GM10266 (cell line): Measurements from ENCODE around the gene EPB41.
"Not testable (repeated sequence)": the region's sequence is repeated elsewhere in the genome, so short reads cannot be mapped to it uniquely, and the experiment has no call there.

Experiments
- DNase-seq: peaks from one replicate; pipeline ENCODE4 v3.0.0; 2012; ENCODE audit errors: extremely low spot score
- CTCF ChIP-seq: IDR thresholded peaks from 2 replicates; pipeline ENCODE4 v1.5.1; 2012; ENCODE audit warnings: mild to moderate bottlenecking, low read depth; ENCODE audit not compliant: control insufficient read depth, insufficient read depth; ENCODE audit errors: missing control alignments

The EPB41 gene

DNA sequence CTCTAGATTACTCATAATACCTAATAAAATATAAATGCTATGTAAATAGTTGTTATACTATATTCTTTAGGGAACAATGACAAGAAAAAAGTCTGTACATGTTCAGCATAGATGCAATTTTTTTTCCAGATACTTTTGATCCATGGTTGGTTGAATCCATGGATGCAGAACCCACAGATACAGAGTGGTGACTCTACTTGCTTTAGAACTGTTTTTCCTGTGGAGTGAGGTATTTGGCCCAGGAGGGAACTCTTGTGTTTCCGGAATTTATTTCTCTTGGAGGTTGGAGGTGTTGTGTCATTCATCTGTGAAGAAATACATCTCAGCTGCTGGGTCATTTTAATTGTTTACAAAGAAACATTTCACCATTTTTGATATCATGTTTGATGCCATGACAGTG lies 180.6 kb downstream of the EPB41 start:
- no peak for DNase-seq

DNA sequence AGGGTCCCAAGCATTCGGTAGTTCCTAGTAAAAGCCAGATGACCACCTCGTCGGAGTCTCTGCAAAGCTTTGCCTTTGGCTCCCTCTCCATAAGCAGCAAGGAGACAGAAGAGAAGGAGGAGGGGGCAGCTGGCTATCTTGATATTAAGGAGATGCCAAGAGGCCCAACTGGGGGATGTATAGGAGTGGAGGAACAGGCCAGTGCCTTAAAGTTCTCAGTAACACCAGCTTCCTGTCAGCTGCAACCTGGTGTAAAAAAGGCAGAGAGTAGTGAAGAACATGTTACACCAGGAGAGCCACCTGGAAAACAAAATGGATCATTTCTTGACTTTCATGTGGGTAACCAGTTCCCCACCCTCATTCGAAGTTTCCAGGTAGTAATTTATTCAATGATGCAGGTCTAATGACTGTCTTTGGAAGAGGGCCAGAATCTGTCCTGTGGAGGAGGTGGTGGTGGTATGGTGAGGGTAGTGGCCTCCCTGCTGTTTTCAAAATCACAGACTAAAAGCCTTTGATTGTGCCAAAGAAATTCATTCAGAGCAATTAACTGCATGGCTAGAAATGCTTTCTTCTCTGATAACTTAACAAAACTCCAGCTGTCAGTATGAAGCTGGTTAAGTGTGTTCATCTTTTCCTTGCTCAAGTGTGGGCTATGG lies 182.0 kb downstream of the EPB41 start:
- no peak for DNase-seq
- no peak for TF ChIP-seq CTCF

More for the DNA sequence above, 180.6 kb downstream of the EPB41 start:
- no peak for TF ChIP-seq CTCF

- DNase-seq: no peak
- no peak for TF ChIP-seq CTCF
Measured at GRCh38 chr1:29099286-29099685, 184.9 kb downstream of the EPB41 start.

- TF ChIP-seq CTCF: no peak
- no peak for DNase-seq
Measured at GRCh38 chr1:29100487-29100886, 186.1 kb downstream of the EPB41 start.

DNA sequence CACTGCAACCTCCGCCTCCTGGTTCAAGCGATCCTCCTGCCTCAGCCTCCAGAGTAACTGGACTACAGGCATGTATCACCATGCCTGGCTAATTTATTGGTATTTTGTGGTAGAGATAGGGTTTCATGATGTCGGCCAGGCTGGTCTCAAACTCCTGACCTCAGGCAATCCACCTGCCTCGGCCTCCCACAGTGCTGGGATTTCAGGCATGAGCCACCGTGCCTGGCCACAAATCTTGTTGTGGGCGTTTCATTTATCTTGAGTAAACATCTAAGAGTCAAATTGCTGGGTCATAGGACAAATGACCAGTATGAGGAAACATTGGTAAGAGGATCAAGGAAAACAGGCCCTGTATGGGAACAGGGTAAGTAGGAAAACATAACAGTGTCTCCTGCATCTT lies 191.5 kb downstream of the EPB41 start:
- no peak for DNase-seq
- no peak for TF ChIP-seq CTCF

- DNase-seq: not testable (repeated sequence)
Measured at GRCh38 chr1:29108041-29108440, 193.7 kb downstream of the EPB41 start.

DNA sequence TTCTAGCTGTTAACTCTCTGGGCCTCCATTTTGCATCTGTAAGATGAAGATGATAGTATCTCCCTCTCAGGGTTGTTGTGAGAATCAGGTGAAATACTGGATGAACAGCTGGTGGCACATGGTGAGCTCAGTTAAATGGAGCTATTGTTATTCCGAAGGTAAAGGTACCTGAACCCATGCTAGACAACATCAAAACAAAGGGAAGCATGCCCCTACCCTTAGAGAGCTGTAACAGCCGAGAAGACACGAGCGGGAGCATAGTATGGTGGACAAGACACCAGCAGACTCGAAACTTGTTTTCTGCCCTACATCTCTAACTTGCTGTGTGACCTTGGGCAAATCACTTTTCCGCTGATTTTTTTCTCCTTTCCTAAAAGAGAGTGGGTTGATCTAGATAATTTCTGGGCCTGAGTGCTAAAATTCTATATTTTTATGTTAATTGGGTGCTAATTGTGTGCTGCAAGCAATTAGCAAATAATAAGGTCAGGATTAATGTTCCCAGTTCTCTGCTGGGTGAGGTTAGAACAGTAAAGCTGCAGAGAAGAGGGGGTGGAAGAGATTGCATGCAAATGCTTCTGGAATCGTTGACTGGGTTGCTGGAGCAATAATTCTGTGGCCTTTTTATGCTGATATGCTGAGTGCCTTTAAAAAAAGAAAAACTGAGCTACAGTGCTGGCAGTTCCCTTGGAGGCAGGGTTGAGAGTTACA lies 198.5 kb downstream of the EPB41 start:
- DNase-seq: no peak
- no peak for TF ChIP-seq CTCF

DNA sequence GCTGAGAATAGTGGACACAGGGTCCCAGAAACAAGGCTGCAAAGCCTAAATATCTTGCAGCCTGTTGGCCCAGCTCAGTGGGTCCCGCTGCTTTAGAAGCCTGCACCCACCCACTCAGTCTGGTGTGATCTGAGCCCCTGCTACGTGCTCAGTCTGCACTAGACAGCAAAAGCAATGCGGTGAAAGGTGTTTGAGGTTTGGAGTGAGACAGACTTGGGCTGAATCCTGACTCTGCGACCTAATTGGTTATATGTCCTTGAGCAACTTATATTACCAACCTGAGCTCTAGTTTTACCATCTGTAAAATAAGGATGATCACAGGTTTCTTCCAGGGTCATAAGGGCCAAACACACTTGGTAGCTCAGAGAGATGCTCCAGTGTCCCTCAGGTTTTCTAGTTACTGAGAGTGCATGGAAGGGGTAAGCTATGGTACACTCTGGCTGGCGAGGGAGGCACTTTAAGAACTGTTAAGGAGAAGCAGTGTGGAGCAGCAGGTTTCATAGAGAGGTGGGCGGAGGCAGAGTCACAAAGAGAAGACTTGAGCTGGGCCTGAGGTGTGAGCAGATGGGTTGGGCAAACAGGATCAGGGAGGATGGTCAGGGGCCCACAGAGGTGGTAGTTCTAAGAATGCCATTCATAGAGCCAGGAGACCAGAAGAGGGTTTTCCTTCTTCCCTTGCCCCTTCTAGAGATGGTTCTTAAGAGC lies 199.2 kb downstream of the EPB41 start:
- TF ChIP-seq CTCF: no peak

More for the DNA sequence above, 199.2 kb downstream of the EPB41 start:
- DNase-seq: no peak
